WTC11 (cell line): ENCODE data around the gene IPP. TPM values are rescaled to one million over a fixed set of nuclear protein-coding genes. Genes with fewer than 3 reads are reported as not detected.

ENCODE experiments used
- ATAC-seq: fragments of 200-7000 bp; cut with Tn5 transposase; 2 replicates; pipeline ENCODE4 v1.10.0; 2021; ENCODE audit warnings: mild to moderate bottlenecking, moderate library complexity
- CTCF ChIA-PET: fragments of 300-600 bp; sonication (Branson Sonifier 250); formaldehyde crosslinking; loops from one replicate; lab custom pipeline; 2021; ENCODE audit warnings: antibody characterized with exemption; lab: Charles Lee
- POLR2A ChIA-PET: fragments of 350-600 bp; sonication (Branson Sonifier 250); formaldehyde crosslinking; loops from one replicate; lab custom pipeline; 2021; ENCODE audit warnings: antibody characterized with exemption; lab: Charles Lee
- DNase-seq: peaks from one replicate; pipeline ENCODE4 v3.0.0; 2021; ENCODE audit warnings: low spot score
- H3K27ac Mint-ChIP-seq: 2 replicates; pipeline ENCODE4 v1.8.0; 2021; ENCODE audit warnings: mixed read lengths
- H3K27me3 Mint-ChIP-seq: 2 replicates; pipeline ENCODE4 v1.8.0; 2021; ENCODE audit warnings: low read depth, mild to moderate bottlenecking, moderate library complexity, mixed read lengths
- H3K36me3 Mint-ChIP-seq: 2 replicates; pipeline ENCODE4 v1.8.0; 2021; ENCODE audit warnings: mixed read lengths
- H3K4me1 Mint-ChIP-seq: 2 replicates; pipeline ENCODE4 v1.8.0; 2022; ENCODE audit warnings: mixed read lengths
- H3K4me3 Mint-ChIP-seq: 2 replicates; pipeline ENCODE4 v1.8.0; 2021; ENCODE audit warnings: mild to moderate bottlenecking, moderate library complexity, mixed read lengths
- H3K9me3 Mint-ChIP-seq: 2 replicates; pipeline ENCODE4 v1.8.0; 2021; ENCODE audit warnings: mixed read lengths
- ATF1 ChIP-seq: sonication (generic); formaldehyde crosslinking; IDR thresholded peaks from 2 replicates; pipeline ENCODE4 v1.8.1; 2023; ENCODE audit warnings: mild to moderate bottlenecking, moderate library complexity, missing genetic modification reagents
- CBFB ChIP-seq: sonication (generic); formaldehyde crosslinking; IDR thresholded peaks from 2 replicates; pipeline ENCODE4 v1.8.1; 2022; ENCODE audit warnings: mild to moderate bottlenecking, low read depth, missing genetic modification reagents
- ESRRA ChIP-seq: sonication (generic); formaldehyde crosslinking; IDR thresholded peaks from 2 replicates; pipeline ENCODE4 v1.8.1; 2022; ENCODE audit warnings: mild to moderate bottlenecking, missing genetic modification reagents, borderline replicate concordance
- JAZF1 ChIP-seq: fragments of 250-450 bp; sonication (Bioruptor Pico); IDR thresholded peaks from 2 replicates; pipeline ENCODE4 v1.9.0; 2021; ENCODE audit warnings: moderate library complexity, mild to moderate bottlenecking, inconsistent platforms
- MYBL2 ChIP-seq: sonication (generic); formaldehyde crosslinking; IDR thresholded peaks from 2 replicates; pipeline ENCODE4 v1.8.1; 2023; ENCODE audit warnings: mild to moderate bottlenecking, moderate library complexity, missing genetic modification reagents
- NR1H2 ChIP-seq: sonication (generic); formaldehyde crosslinking; IDR thresholded peaks from 2 replicates; pipeline ENCODE4 v1.9.0; 2021; ENCODE audit warnings: mild to moderate bottlenecking, moderate library complexity, missing genetic modification reagents
- PRRX2 ChIP-seq: fragments of 250-450 bp; sonication (Bioruptor Pico); IDR thresholded peaks from 2 replicates; pipeline ENCODE4 v1.8.0; 2021; ENCODE audit warnings: mild to moderate bottlenecking
- SMAD4 ChIP-seq: sonication (generic); formaldehyde crosslinking; IDR thresholded peaks from 2 replicates; pipeline ENCODE4 v1.8.0; 2022; ENCODE audit warnings: mild to moderate bottlenecking, missing genetic modification reagents
- SP1 ChIP-seq: sonication (generic); formaldehyde crosslinking; conservative IDR thresholded peaks from 2 replicates; pipeline ENCODE4 v1.8.1; 2022; ENCODE audit warnings: missing genetic modification reagents
- TCF7 ChIP-seq: sonication (generic); formaldehyde crosslinking; IDR thresholded peaks from 2 replicates; pipeline ENCODE4 v1.8.0; 2022; ENCODE audit warnings: mild to moderate bottlenecking, low read depth, missing genetic modification reagents, moderate library complexity
- ZBTB21 ChIP-seq: sonication (generic); formaldehyde crosslinking; IDR thresholded peaks from 2 replicates; pipeline ENCODE4 v1.8.1; 2023; ENCODE audit warnings: mild to moderate bottlenecking, missing genetic modification reagents, borderline replicate concordance
- ZNF219 ChIP-seq: sonication (generic); formaldehyde crosslinking; IDR thresholded peaks from 2 replicates; pipeline ENCODE4 v1.8.0; 2023; ENCODE audit warnings: missing genetic modification reagents, mild to moderate bottlenecking, borderline replicate concordance
- ZNF232 ChIP-seq: sonication (generic); formaldehyde crosslinking; IDR thresholded peaks from 2 replicates; pipeline ENCODE4 v1.8.0; 2022; ENCODE audit warnings: mild to moderate bottlenecking, missing genetic modification reagents
- ZNF423 ChIP-seq: fragments of 250-450 bp; sonication (Bioruptor Pico); IDR thresholded peaks from 2 replicates; pipeline ENCODE4 v2.1.2; 2022; ENCODE audit warnings: mild to moderate bottlenecking, moderate library complexity
- total RNA-seq: library from RNA; stranded (reverse); gene quantifications from 3 replicates; pipeline ENCODE4 v1.2.3, GENCODE V29; 2021
- TF ChIP-seq, protein P1 (sequence below): sonication (generic); formaldehyde crosslinking; IDR thresholded peaks from 2 replicates; pipeline ENCODE4 v1.8.1; 2023; ENCODE audit warnings: mild to moderate bottlenecking, missing genetic modification reagents, borderline replicate concordance
- TF ChIP-seq, protein P2 (sequence below): sonication (generic); formaldehyde crosslinking; IDR thresholded peaks from 2 replicates; pipeline ENCODE4 v1.8.1; 2022; ENCODE audit warnings: mild to moderate bottlenecking, moderate library complexity, missing genetic modification reagents
- TF ChIP-seq, protein P3 (sequence below): sonication (generic); formaldehyde crosslinking; IDR thresholded peaks from 2 replicates; pipeline ENCODE4 v1.8.1; 2022; ENCODE audit warnings: missing genetic modification reagents, borderline replicate concordance
- TF ChIP-seq, protein P4 (sequence below): sonication (generic); formaldehyde crosslinking; conservative IDR thresholded peaks from 2 replicates; pipeline ENCODE4 v1.8.1; 2023; ENCODE audit warnings: mild to moderate bottlenecking, low read depth, missing genetic modification reagents, moderate library complexity
- TF ChIP-seq, protein P5 (sequence below): fragments of 250-450 bp; sonication (Bioruptor Pico); IDR thresholded peaks from 2 replicates; pipeline ENCODE4 v1.9.0; 2021; ENCODE audit warnings: moderate library complexity, mild to moderate bottlenecking, inconsistent platforms, borderline replicate concordance
- TF ChIP-seq, protein P6 (sequence below): sonication (generic); formaldehyde crosslinking; IDR thresholded peaks from 2 replicates; pipeline ENCODE4 v1.8.0; 2022; ENCODE audit warnings: mild to moderate bottlenecking, missing genetic modification reagents
- TF ChIP-seq, protein P7 (sequence below): fragments of 250-450 bp; sonication (Bioruptor Pico); IDR thresholded peaks from 2 replicates; pipeline ENCODE4 v1.9.0; 2021; ENCODE audit warnings: mild to moderate bottlenecking, borderline replicate concordance

The IPP gene
- total RNA-seq, 1 experiment from 2014 or later: 6.3 TPM

DNA sequence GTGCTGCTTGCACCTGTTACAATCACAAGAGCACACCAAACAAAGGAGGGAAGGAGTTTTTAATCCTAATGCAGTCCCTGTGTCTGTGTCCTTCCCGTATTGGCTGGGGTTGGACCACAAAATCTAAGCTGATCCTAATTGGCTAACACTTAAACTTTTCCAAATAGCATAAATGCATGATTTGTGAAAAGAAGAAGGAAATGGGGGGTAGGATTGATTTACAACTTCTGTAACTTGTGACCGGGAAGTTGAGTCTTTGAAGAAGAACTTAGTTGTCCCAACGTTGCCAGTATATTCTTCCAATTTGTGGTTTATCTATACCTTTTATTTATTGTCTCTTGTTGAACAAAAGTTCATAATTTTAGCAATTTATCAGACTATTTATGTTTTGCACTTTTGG is 11.8 kb upstream of the IPP start (continued):
- TF ChIP-seq, protein P1, sequence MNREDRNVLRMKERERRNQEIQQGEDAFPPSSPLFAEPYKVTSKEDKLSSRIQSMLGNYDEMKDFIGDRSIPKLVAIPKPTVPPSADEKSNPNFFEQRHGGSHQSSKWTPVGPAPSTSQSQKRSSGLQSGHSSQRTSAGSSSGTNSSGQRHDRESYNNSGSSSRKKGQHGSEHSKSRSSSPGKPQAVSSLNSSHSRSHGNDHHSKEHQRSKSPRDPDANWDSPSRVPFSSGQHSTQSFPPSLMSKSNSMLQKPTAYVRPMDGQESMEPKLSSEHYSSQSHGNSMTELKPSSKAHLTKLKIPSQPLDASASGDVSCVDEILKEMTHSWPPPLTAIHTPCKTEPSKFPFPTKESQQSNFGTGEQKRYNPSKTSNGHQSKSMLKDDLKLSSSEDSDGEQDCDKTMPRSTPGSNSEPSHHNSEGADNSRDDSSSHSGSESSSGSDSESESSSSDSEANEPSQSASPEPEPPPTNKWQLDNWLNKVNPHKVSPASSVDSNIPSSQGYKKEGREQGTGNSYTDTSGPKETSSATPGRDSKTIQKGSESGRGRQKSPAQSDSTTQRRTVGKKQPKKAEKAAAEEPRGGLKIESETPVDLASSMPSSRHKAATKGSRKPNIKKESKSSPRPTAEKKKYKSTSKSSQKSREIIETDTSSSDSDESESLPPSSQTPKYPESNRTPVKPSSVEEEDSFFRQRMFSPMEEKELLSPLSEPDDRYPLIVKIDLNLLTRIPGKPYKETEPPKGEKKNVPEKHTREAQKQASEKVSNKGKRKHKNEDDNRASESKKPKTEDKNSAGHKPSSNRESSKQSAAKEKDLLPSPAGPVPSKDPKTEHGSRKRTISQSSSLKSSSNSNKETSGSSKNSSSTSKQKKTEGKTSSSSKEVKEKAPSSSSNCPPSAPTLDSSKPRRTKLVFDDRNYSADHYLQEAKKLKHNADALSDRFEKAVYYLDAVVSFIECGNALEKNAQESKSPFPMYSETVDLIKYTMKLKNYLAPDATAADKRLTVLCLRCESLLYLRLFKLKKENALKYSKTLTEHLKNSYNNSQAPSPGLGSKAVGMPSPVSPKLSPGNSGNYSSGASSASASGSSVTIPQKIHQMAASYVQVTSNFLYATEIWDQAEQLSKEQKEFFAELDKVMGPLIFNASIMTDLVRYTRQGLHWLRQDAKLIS (CRISPR knock-in tag): no peak
- TF ChIP-seq ESRRA: no peak
- TF ChIP-seq, protein P2, sequence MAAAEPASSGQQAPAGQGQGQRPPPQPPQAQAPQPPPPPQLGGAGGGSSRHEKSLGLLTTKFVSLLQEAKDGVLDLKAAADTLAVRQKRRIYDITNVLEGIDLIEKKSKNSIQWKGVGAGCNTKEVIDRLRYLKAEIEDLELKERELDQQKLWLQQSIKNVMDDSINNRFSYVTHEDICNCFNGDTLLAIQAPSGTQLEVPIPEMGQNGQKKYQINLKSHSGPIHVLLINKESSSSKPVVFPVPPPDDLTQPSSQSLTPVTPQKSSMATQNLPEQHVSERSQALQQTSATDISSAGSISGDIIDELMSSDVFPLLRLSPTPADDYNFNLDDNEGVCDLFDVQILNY (CRISPR knock-in tag): no peak
- TF ChIP-seq ATF1 (CRISPR knock-in tag): no peak
- TF ChIP-seq, protein P3, sequence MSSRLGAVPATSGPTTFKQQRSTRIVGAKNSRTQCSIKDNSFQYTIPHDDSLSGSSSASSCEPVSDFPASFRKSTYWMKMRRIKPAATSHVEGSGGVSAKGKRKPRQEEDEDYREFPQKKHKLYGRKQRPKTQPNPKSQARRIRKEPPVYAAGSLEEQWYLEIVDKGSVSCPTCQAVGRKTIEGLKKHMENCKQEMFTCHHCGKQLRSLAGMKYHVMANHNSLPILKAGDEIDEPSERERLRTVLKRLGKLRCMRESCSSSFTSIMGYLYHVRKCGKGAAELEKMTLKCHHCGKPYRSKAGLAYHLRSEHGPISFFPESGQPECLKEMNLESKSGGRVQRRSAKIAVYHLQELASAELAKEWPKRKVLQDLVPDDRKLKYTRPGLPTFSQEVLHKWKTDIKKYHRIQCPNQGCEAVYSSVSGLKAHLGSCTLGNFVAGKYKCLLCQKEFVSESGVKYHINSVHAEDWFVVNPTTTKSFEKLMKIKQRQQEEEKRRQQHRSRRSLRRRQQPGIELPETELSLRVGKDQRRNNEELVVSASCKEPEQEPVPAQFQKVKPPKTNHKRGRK (CRISPR knock-in tag): no peak
- TF ChIP-seq PRRX2: no peak
- TF ChIP-seq ZBTB21 (CRISPR knock-in tag): no peak
- no peak for TF ChIP-seq TCF7
- no peak for TF ChIP-seq ZNF423 (CRISPR knock-in tag)
- TF ChIP-seq JAZF1: no peak
- TF ChIP-seq SP1 (CRISPR knock-in tag): no peak
- TF ChIP-seq SMAD4 (CRISPR knock-in tag): no peak
- TF ChIP-seq, protein P4, sequence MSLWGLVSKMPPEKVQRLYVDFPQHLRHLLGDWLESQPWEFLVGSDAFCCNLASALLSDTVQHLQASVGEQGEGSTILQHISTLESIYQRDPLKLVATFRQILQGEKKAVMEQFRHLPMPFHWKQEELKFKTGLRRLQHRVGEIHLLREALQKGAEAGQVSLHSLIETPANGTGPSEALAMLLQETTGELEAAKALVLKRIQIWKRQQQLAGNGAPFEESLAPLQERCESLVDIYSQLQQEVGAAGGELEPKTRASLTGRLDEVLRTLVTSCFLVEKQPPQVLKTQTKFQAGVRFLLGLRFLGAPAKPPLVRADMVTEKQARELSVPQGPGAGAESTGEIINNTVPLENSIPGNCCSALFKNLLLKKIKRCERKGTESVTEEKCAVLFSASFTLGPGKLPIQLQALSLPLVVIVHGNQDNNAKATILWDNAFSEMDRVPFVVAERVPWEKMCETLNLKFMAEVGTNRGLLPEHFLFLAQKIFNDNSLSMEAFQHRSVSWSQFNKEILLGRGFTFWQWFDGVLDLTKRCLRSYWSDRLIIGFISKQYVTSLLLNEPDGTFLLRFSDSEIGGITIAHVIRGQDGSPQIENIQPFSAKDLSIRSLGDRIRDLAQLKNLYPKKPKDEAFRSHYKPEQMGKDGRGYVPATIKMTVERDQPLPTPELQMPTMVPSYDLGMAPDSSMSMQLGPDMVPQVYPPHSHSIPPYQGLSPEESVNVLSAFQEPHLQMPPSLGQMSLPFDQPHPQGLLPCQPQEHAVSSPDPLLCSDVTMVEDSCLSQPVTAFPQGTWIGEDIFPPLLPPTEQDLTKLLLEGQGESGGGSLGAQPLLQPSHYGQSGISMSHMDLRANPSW (CRISPR knock-in tag): no peak

DNA sequence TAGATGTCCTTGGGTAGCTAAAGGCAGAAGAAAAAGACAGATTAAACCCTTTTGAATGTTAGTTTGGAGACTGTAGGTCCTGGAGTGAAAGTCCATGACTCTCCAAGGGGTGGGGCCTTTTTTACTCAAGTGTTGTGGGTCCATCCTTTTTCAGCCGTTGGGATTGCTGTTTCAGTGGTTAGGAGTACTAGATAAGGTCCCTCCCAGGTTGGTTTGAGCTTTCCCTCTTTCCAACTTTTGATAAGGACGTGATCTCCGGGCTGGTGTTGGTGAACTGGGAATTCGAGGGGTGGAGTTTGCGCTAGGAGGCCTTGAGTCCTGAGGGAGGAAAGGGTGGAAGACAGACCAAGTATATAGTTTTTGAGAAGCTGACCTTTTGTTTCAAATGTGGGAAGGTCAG is 5.2 kb upstream of the IPP start:
- Mint-ChIP-seq H3K4me3 (no peak overlapping the region), H3K9me3 (peaks cover 38% of the 10 kb centered on the region), H3K27ac (no peak overlapping the region), H3K36me3 (peaks cover 20% of the 10 kb centered on the region), H3K27me3 (peaks cover 3% of the 10 kb centered on the region), H3K4me1 (peaks cover 3% of the 10 kb centered on the region)
- ChIA-PET POLR2A (no interaction called here), CTCF (no interaction called here)
- DNase-seq (no peak), ATAC-seq (no peak)
- TF ChIP-seq, protein P5, sequence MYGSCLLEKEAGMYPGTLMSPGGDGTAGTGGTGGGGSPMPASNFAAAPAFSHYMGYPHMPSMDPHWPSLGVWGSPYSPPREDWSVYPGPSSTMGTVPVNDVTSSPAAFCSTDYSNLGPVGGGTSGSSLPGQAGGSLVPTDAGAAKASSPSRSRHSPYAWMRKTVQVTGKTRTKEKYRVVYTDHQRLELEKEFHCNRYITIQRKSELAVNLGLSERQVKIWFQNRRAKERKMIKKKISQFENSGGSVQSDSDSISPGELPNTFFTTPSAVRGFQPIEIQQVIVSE (CRISPR knock-in tag): no peak
- TF ChIP-seq ZNF219 (CRISPR knock-in tag): no peak
- no peak for TF ChIP-seq MYBL2 (CRISPR knock-in tag)
- TF ChIP-seq CBFB (CRISPR knock-in tag): no peak
- TF ChIP-seq NR1H2: no peak
- TF ChIP-seq, protein P6, sequence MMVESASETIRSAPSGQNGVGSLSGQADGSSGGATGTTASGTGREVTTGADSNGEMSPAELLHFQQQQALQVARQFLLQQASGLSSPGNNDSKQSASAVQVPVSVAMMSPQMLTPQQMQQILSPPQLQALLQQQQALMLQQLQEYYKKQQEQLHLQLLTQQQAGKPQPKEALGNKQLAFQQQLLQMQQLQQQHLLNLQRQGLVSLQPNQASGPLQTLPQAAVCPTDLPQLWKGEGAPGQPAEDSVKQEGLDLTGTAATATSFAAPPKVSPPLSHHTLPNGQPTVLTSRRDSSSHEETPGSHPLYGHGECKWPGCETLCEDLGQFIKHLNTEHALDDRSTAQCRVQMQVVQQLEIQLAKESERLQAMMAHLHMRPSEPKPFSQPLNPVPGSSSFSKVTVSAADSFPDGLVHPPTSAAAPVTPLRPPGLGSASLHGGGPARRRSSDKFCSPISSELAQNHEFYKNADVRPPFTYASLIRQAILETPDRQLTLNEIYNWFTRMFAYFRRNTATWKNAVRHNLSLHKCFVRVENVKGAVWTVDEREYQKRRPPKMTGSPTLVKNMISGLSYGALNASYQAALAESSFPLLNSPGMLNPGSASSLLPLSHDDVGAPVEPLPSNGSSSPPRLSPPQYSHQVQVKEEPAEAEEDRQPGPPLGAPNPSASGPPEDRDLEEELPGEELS (CRISPR knock-in tag): no peak
- no peak for TF ChIP-seq ZNF232 (CRISPR knock-in tag)
- TF ChIP-seq, protein P7, sequence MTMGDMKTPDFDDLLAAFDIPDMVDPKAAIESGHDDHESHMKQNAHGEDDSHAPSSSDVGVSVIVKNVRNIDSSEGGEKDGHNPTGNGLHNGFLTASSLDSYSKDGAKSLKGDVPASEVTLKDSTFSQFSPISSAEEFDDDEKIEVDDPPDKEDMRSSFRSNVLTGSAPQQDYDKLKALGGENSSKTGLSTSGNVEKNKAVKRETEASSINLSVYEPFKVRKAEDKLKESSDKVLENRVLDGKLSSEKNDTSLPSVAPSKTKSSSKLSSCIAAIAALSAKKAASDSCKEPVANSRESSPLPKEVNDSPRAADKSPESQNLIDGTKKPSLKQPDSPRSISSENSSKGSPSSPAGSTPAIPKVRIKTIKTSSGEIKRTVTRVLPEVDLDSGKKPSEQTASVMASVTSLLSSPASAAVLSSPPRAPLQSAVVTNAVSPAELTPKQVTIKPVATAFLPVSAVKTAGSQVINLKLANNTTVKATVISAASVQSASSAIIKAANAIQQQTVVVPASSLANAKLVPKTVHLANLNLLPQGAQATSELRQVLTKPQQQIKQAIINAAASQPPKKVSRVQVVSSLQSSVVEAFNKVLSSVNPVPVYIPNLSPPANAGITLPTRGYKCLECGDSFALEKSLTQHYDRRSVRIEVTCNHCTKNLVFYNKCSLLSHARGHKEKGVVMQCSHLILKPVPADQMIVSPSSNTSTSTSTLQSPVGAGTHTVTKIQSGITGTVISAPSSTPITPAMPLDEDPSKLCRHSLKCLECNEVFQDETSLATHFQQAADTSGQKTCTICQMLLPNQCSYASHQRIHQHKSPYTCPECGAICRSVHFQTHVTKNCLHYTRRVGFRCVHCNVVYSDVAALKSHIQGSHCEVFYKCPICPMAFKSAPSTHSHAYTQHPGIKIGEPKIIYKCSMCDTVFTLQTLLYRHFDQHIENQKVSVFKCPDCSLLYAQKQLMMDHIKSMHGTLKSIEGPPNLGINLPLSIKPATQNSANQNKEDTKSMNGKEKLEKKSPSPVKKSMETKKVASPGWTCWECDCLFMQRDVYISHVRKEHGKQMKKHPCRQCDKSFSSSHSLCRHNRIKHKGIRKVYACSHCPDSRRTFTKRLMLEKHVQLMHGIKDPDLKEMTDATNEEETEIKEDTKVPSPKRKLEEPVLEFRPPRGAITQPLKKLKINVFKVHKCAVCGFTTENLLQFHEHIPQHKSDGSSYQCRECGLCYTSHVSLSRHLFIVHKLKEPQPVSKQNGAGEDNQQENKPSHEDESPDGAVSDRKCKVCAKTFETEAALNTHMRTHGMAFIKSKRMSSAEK (CRISPR knock-in tag): no peak
